Activated naive CD4-positive, alpha-beta T cell treated with anti-CD3 and anti-CD28 coated beads, Interleukin-2, amount 50 U/mL, for 16 hours (primary cell): ENCODE data around the gene ESPL1.
"Not testable (repeated sequence)": the region's sequence is repeated elsewhere in the genome, so short reads cannot be mapped to it uniquely, and the experiment has no call there.

Experiments used
- DNase-seq: peaks from one replicate; pipeline ENCODE4 v3.0.0-alpha.2; 2020

ESPL1 gene

DNA sequence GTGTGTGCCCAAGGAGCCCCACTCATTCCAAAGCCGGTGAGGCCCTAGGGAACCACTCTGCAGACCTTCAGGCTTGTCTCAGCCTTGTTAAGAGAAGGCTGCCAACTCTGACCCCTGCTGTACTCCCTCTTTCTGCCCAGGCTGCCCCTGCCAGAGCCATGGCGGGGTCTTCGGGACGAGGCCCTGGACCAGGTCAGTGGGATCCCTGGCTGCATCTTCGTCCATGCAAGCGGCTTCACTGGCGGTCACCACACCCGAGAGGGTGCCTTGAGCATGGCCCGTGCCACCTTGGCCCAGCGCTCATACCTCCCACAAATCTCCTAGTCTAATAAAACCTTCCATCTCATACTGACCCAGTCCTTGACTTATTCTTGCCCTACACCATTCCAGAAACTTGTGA is 38.7 kb downstream of the ESPL1 start:
- DNase-seq, result no peak

DNA sequence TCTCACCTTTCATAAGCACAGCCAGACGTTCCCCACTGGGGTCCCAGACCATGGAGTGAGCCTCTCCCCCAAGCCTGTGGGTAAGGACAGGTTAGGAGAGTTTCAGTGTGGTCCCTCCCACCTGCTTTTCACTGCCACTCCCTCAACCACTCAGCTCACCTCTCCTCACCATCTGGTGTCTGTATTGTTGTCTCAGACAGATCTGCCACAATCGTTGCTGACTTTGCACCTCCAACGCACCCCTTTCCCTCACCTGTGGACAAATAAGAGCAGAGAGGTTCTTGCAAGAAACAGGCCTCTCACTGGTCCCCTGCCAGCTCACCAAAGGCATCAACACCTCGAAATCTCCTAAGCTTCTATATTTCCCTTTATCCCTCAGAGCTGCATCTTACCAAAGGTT is 40.2 kb downstream of the ESPL1 start:
- DNase-seq, result no peak

DNA sequence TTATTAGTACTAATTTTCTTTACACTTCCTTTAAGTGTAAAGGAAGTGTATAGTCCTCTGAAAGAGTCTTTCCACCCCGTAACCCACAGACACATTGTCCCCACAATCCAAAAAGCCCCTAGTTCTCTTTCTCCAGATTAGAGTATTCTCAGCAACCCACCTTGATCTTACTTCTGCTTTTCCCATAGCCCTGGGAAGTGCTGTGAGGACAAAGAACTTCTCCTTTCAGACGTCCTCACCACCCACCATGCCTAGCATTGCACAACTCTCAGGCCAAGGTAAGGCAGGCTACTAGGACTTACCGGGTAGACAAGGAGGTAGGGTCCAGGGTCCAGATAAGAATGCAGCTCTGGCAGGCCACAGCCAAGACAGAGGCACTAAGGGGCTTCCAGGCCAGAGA is 45.9 kb downstream of the ESPL1 start:
- DNase-seq, result no peak

DNA sequence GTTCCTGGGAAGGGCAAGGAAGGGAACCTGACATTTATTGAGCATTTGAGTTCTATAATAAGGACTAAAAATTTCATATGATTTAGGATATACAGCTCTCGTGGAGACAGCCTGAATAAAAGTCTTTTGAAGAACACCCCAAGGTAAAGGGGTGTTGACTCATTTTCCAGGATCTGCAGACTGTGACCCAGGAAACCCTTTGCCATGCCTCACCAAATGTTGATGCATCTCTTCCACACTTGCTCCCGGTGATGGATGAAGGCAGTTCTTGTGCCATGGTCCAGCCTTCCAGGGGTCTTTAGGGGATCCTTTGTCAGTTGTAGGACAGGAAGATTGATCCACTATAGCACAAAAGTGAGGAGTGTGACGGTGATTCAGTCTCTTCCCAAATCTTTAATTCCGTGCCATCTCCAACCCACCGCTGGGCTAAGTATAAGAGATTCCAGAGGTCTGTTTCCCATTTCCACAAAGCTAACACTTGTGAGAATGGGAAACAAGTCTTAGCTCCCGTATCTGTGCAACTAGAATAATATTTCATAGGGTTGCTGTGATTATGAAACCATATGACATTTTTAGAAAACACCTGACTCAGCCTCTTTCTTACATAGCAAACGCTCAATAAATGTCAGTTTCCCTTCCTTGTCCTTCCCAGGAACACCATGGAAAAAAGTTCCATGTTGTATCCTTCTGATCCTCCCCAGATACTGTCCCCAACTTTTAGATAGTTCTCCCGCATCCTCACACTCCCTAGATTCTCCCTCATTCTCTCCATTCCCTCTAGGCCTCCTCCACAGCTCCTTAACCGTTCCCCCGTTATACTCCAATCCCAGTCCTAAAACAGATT is 52.5 kb downstream of the ESPL1 start:
- DNase-seq, result no peak

DNA sequence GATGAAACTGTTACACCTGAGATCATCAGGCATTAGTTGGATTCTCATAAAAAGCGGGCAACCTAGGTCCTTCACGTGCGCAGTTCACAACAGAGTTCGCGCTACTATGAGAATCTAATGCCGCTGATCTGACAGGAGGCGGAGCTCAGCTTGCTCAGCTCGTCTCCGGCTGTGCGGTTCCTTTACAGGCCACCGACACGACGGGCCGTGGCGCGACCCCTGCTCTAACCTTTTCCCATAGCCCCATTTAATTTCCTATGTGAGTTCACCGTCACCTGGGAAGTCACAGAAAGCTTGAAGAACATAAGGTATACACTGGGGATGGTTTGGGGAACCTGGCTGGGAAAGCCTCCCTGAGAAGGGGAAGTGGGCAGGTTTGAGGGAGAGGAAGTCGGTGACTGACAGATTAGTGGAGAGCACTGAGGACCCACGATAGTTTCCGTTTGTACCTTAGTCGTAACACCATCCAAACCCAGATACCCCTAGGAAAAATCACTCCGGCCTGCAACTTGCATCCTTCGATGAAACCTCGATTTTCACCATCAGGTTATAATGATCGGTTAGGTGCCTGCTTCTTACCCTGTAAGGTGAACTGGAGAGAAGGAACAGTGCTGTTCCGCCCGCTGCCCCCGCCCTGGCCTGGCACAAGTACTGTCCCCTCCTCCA is 56.1 kb downstream of the ESPL1 start:
- peak; percentile 62 for DNase-seq

DNA sequence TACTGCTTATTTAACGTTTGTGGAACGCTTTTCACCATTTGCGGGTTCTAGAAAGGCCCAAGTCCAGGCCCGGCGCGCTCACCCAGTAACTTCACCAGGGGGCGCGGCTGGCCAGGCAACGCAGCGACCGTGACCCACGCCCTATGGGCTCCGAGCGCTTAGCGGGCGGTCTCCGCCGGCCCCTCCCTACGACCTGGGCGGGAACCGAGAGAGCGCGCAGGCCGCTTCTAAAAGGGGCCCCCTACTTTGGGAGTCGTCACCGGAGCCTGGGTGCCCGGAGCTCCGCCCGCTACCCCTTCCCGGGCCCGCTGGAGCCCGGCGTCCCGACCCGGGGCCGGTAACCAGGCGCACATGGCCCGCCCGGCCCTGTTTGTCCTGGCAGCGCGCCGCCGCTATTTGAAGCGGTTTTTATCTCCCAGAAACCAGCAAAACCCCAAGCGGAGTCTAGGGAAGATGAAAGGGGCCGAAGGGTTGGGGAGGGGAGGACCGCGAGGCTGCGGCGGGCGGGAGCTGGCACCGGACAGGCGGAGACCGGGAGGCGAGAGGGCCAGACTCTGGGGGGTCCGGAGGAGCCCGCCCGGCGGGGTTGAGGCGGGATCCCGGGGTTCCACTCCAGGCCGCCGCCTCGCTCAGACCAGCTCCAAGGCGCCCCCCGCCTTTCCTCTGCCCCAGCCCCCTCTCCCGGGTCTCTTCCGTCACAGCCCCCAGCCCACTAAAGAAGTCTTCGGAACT is 56.8 kb downstream of the ESPL1 start:
- peak; percentile 86 for DNase-seq

DNA sequence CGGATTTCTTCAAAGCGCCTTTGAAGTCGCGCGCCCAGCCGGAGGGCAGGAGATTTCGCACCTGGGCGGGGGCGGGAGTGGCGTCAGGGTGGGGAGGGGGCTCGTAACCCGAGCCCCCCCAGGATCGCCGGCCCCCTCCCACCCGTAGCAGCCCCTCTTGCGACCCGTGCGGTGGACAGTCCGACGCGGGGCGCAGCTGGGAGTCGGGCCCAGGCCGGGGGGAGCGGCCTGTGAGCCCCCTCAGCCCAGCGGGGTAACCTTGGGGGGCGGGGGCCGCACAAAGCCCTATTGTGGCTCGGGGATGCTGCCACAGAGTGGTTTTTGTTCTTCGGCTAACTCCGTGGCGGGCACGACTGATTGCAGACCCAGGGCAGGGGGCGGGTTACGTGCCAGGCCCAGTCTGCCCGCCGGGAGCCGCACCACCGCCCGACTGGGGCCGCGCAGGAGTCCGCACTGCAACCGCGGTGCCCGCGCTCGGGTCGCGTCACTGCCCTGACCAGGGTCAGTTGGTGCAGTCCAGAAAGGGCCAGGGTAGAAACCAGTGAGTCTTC is 57.5 kb downstream of the ESPL1 start:
- DNase-seq, result peak; percentile 34

DNA sequence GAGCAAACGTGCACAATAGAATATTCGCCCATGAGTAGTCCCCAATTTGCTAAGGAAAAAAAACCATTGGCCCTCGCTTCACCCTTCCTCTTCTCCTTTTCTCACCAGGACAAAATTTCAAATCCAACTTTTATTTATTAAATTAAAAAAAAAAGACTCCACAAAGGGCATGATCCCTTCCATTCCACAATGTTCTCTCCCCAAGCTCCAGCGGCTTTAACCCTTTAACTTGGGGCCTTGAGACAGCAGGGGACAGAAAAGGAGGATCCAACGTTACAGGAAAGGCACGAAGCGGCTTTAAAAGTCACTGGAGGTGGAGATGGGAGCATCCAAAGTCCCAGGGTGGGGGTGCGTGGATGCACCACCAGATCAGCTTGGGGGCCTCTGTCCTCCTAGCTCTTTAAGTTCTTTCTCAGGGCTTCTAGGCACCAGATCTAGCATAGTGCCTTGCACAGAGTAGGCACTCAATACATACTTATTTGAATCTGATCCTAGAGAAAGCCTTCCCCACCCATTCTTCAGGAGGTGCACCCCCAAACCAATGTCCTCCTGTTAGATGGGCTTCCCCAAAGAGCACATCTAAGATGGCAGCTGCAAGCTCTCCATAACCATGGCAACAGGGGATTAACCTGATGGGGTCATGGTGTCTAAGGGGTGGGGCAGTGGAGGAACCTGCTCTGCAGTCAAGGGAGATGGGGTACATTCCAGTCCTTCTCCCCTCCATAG is 58.5 kb downstream of the ESPL1 start:
- no peak for DNase-seq

DNA sequence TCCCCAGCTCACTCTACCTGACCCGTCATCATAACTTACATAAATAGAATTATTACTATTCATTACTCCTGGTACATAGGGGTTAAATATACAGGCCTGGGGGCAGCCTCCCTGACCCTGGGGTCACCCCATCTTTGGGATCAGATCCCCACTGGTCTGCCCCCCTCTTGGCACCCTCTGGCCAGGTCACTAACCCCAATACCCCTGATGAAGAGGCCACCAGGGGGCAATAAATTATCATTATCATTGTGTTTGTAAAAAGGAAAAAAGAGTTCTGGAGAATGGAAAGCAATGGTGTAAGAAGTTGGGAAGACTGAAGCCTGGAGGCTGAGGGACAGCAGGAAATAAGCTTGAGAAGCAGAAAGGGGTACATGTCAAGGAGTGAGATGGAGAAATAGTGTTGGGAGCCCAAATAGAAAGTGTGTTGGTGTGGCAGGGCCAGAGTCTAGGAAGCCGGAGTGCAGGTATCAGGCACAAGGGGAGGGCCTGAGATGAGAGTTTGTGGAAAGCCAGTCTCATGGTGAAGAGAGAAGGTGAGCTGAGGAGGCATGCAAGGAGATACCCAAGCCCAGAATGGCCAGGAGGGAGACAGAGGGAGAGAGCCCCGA is 59.4 kb downstream of the ESPL1 start:
- no peak for DNase-seq

DNA sequence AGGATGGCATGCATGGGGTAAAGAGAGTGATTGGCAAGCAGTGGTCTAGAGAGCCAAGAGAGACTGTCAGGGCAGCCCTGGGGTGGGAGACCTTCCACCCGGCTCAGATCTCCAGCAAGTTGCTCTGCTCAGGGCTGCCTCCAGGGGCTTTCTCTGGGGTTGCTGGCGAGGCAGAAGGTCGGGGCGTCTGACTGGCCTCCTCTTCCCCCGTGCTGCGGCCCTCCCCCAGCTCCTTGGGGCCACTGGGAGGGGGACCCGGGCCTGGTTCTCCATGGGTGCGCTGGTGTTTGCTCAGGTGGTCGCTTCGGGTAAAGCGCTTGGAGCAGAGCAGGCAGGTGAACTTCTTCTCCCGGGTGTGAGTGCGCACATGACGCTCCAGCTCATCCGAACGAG is 59.9 kb downstream of the ESPL1 start:
- DNase-seq, result no peak

DNA sequence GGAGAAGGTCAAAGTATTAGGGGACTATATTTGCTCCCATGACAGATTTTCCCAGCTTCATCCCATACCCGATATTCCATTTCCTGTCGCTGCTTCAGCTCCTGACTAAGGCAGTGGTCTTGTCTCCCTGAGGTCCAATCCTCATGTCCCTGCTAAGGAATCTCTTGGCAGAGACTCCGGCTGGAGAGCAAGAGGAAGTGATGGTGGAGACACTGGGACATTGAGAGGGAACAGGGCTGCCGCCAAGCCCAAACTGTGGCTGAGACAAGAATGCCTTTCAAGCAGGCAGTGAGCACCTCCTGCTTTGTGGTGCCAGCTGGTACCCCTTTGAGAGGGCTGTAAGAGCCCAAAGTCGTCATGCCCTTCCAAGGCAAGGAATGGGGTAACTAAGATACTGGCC is 62.6 kb downstream of the ESPL1 start:
- no peak for DNase-seq

DNA sequence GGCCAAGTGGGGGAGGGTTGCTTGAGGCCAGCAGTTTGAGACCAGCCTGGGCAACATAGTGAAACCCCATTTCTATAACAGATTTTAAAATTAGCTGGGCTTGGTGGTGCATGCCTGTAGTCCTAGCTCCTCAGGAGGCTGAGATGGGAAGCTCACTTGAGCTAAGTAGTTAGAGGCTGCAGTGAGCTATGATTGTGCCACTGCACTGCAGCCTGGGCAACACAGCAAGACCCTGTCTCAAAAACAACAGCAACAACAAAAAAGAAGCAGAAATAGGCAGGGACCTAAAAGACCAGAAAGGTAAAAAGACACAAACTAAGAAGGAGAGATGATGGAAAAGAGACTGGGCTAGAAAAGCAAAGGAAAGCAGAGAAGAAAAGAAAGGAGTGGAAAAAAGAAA is 64.2 kb downstream of the ESPL1 start:
- not testable (repeated sequence) for DNase-seq

DNA sequence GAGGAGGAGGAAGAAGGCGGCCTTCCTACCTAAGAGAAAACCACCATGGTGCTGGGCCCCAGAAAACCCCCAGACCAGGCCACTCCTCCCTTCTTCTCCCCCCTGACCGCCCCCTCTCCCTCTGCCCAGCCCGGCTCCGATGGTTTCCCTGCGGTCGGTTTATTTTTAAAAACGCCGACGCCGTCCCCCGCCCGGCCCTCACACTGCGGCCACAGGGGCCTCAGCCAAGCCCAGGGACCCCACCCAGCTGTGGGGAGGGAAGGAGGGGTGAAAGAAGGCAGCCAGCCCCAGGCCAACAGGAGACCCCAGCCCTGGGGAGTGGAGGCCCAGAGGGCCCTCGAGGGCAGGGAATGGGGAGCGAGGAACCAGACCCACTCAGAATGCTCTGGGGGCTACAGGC is 64.6 kb downstream of the ESPL1 start:
- no peak for DNase-seq

DNA sequence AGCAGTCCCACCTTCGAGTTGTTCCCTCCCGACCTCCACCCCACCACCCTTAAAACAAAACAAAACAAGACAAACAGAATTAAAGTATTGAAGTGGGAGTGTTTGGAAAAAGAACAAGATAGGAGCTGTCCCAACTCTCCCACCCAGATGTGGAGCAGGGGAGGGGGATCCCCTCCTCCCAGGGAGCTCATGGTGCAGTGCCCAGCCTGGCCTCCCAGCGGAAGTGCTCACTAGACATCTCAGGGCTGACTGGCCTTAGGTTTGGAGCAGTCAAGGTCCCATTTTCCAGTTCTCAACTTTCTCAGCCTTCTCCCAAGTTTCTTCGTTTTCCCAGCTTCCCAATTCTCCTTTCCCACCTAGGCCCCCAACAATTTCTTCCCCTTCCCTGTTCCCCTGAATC is 65.2 kb downstream of the ESPL1 start:
- DNase-seq, result no peak

DNA sequence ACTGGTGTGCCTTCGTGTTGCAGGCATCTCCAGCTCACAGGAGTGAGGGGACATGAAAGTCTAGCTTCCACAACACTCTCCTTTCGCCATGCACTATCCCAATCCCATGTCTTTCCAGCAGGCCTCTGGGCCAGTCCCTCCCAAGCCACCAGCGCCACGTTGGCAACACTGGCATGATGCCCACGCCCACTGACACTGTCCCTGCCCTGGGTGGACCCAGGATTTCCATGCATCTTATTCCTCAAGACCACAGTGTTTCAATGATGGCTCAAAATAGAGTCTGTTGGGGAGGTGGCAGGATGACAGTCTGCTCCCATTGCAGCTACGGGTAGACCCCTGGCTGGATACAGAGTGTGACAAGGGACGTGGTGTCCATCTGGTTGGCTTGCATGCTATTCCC is 65.7 kb downstream of the ESPL1 start:
- no peak for DNase-seq

DNA sequence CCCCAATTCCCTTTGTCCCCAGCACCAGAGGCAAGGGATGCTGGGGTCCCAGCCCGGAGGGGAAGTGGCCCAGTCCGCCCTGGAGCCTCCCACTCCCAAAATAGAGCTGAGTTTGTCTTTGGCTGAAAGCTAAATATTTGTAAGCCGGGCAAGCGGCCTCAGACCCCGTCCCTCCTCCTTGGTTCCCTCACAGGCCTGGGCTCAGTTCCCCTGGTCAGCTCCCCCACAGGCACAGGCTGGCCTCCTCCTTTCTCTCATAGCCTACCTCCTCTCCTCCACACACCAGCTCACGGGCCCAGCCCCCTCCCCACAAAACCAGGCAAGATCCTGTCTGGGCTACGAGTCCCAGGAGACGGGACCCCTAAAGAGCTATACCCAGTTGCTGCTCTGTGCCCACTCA is 66.7 kb downstream of the ESPL1 start:
- DNase-seq, result no peak

DNA sequence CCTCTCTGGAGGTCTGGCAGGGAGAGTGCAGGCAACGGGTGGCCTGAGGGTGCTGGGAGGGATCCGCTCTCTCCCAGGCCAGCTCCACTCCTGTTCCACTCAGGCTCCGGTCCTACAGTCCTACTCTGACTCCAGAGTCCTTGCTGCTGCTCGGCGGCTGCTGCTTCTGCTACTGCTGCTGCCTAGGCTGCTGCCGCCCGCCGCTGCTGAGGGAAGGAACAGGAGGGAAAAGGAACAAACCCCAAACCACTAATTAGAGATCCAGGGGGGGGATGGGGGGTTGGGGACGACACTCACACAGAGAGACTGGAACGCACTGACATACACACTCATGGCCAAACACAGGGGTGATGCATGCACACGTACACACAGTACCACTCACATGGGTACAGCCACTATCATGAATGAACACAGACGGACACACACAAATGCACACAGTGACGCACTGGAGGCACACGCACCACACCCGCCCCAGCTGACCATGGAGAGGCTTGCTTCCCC is 68.1 kb downstream of the ESPL1 start, which contains the start of gene SP7:
Gene SP7 (minus strand): TSS at position 174 of the 501 bp plus-strand sequence. CDS start 708 bp downstream, outside the sequence.
- DNase-seq, result no peak

DNA sequence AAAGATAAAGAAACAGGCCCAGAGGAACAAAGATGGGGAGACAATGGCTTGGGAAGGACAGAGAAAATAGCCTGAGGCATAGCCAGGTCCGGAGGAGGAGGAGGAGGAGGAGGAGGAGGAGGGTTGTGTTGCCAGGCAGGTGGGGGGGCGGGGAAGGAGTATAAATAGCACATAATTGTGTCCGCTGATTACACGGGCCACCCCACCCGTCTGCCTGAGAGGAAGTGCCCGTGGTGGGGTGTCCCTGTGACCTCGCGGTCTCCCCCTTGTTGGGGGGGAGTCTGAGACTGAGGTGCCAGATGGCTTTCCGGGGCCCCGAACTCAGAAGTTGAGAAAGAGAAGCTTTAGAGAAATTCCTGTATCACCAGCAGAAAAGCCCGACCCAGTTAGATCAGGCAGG is 69.9 kb downstream of the ESPL1 start:
- DNase-seq, result no peak

DNA sequence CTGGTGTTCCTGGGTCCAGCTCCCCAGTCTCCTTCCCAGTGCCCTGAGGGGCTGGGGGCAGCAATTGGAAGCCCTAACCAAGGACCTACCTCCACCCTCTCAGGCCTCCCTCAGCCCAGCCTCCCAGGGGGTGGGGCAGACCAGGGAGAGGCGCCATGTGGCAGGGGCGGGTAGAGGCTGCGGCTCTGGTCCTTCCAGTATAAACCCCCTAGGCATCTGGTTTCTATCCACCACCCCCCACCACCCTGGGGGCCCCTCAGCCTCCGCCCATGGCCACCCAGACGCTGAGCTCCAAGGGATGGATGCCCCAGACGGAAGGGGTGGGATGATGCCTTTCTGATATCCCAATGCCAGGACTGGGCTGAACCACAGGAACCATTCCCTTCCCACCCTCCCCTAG is 70.8 kb downstream of the ESPL1 start:
- no peak for DNase-seq

DNA sequence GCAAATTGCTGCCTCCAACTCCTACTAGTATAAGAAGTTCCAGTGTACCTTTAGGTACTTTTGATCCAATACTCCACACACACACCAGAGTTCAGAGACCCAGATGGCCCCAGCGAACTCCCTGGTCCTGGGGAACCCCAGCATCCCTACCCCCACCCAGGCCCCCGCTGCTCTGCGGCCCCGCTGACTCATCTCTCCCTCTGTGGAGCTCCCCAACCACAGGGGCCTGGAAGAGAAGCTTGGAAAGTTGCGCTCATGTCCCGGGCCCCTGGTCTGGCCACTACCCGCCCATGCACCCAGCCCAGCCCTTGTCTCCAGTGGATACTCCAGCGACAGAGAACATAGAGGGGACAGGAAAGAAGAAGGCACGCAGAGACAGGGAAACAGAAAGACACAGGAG is 72.3 kb downstream of the ESPL1 start:
- DNase-seq, result no peak
